Measurements from ENCODE around the gene TM7SF2. TPM values are rescaled to one million over a fixed set of nuclear protein-coding genes. Genes with fewer than 3 reads are reported as not detected.

The TM7SF2 gene
- total RNA-seq, 4 donors from 2014 or later, result 20.0 to 99.4 (median 53.5) TPM

DNA sequence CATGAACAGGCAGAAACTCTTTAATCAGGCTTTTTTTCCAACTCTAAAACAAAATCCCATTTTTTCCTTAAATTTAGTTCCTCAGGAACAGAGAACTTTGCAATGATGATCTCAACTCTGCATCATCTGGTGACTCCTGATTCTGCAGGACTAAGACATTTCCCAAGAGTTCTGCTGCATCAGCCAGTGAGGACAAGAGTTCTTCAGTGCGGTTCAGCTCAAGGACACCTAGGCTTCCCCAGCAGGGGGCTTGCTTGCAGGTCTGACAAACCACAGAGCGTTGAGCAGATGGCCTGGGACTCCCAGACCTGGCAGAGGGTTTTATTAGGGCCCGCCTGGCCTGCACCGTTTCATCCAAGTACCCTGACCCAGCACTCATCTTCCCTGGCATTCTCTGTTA lies 34.2 kb upstream of the TM7SF2 start:
- no peak for DNase-seq
- Histone ChIP-seq H3K36me3 (no peaks in the 10 kb centered on the region), H3K27me3 (no peaks in the 10 kb centered on the region), H3K9me3 (no peaks in the 10 kb centered on the region), H3K27ac (no peak overlapping the region), H3K4me3 (replicated peaks in 1 of 3) (no peak overlapping the region), H3K4me1 (no peaks in the 10 kb centered on the region)
- intact Hi-C loops (cut with DNase I), result no loop called here
- no peak for TF ChIP-seq POLR2A (IDR thresholded peaks at IDR 0.05)
- TF ChIP-seq, protein P1, sequence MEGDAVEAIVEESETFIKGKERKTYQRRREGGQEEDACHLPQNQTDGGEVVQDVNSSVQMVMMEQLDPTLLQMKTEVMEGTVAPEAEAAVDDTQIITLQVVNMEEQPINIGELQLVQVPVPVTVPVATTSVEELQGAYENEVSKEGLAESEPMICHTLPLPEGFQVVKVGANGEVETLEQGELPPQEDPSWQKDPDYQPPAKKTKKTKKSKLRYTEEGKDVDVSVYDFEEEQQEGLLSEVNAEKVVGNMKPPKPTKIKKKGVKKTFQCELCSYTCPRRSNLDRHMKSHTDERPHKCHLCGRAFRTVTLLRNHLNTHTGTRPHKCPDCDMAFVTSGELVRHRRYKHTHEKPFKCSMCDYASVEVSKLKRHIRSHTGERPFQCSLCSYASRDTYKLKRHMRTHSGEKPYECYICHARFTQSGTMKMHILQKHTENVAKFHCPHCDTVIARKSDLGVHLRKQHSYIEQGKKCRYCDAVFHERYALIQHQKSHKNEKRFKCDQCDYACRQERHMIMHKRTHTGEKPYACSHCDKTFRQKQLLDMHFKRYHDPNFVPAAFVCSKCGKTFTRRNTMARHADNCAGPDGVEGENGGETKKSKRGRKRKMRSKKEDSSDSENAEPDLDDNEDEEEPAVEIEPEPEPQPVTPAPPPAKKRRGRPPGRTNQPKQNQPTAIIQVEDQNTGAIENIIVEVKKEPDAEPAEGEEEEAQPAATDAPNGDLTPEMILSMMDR (IDR thresholded peaks at IDR 0.05), result no peak
- WGBS, 2 donors, result 71 to 81% methylated on average over 4 of the region's 4 CpGs

DNA sequence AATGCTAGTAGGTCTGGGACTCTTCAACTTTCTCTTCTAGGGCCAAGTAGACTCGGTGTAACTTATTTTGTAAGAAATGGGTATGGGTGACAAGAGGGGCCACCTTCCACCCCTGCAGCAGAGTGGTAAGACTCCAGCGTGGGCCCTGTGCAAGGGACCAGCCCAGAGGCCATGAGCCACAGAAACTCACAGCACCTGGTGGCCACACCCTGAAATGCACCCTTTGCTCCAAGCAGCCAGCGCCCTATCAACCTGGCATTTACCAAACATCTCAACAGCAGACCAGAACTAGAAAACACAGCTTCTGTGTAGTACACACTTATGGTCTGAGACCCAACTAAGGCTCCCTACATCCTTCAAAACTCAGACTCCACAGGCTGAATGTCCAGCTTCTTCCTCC lies 33.5 kb upstream of the TM7SF2 start:
- no peak overlapping the region for H3K4me3 ChIP-seq (replicated peaks in 1 of 3)
- no peaks in the 10 kb centered on the region for H3K27me3 ChIP-seq
- TF ChIP-seq, protein P1 (IDR thresholded peaks at IDR 0.05), result peak in 5 of 6 experiments; percentile 26 to 54 (median 45)
- TF ChIP-seq POLR2A (IDR thresholded peaks at IDR 0.05), result no peak
- no peaks in the 10 kb centered on the region for H3K36me3 ChIP-seq
- no peak overlapping the region for H3K27ac ChIP-seq
- 68 to 73% methylated on average over 3 of the region's 3 CpGs for WGBS, 2 donors
- H3K4me1 ChIP-seq, result no peaks in the 10 kb centered on the region
- intact Hi-C loops (cut with DNase I), result no loop called here
- H3K9me3 ChIP-seq, result no peaks in the 10 kb centered on the region
- DNase-seq, result peak; percentile 47 to 50

DNA sequence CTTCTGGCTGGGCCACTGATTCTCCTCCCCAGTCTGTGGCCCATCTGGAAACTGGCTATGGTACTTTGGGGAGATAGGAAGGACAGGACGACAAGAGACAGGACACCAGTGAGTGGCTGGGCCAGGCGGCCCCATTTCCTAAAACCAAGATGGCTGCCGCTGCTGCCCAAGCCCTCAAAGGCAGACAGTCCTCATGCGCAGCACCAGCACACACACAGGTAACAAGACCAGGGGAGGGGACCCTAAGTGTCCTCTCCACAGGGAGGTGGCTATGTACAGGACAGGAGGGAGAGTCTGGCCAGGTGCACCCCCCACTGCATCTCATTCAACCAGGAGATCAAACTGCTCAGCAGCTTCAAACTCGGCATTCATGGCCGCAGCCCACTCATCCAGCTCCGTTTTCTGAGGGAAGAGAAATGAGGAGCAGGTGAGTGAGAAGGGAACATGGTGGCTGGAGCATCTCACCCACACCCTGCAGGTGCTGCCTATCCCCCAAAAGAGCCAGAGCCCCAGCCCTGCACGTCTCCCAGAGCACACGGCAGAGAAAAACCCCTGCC lies 32.8 kb upstream of the TM7SF2 start:
- no peak overlapping the region for H3K4me3 ChIP-seq (replicated peaks in 1 of 3)
- H3K27me3 ChIP-seq, result no peaks in the 10 kb centered on the region
- TF ChIP-seq, protein P1 (IDR thresholded peaks at IDR 0.05), result no peak
- no peak for TF ChIP-seq POLR2A (IDR thresholded peaks at IDR 0.05)
- 92 to 98% methylated on average over 8 to 9 of the region's 9 CpGs for WGBS, 2 donors
- no peak overlapping the region for H3K27ac ChIP-seq
- intact Hi-C loops (cut with DNase I), result no loop called here
- no peak for DNase-seq
- H3K9me3 ChIP-seq, result no peaks in the 10 kb centered on the region
- H3K36me3 ChIP-seq, result no peaks in the 10 kb centered on the region
- peaks cover 0 to 5% of the 10 kb centered on the region in 2 donors for H3K4me1 ChIP-seq

DNA sequence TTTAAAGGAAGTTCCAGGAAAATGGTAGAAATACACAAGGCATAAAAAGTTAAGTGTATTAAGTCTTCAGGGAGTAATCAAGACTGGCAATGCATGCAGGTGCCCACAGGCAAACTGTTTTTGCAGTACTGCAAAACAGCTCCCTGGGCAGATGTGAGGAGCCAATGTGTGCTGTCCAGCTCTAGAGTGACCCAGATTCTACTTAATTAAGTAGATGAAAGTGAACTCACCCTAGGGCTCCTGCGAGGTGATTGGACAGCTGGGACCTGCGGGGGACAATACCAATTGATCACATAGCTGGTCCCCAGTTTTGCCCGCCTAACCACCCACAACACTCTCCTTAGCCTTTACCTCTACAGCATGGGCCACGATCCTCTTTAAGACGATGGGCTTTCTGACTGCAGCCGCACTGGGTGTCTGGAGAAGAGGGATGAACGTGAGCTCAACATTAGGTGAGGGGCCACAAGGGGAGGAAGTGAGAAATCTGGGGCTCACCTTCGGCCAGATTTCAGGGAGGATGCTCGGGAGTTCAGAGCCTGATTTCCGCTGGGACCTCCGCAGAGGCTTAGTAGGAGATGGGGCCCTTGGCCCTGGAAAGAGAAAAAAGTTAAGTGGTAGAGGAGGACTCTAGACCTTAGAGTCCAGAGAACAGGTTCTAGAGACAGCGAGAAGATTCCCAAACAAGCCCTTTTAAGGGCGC lies 28.4 kb upstream of the TM7SF2 start:
- H3K36me3 ChIP-seq, result peaks cover 7 to 22% of the 10 kb centered on the region in 2 donors
- WGBS, 2 donors, result 2 to 3% methylated on average over 12 of the region's 13 CpGs
- no peaks in the 10 kb centered on the region for H3K27me3 ChIP-seq
- intact Hi-C loops (cut with DNase I), result no loop called here
- no peak for DNase-seq
- H3K4me1 ChIP-seq, result peaks cover 8 to 17% of the 10 kb centered on the region in 2 donors
- H3K27ac ChIP-seq, result peak overlapping the region in 1 of 3 donors; percentile 87
- TF ChIP-seq, protein P1 (IDR thresholded peaks at IDR 0.05), result no peak
- TF ChIP-seq POLR2A (IDR thresholded peaks at IDR 0.05), result no peak
- peak overlapping the region in 2 of 3 donors; percentile 56 to 82 for H3K4me3 ChIP-seq (replicated peaks in 1 of 3)
- no peaks in the 10 kb centered on the region for H3K9me3 ChIP-seq
